ENCODE measurements around the gene GP1BB. TPM values are rescaled to one million over a fixed set of nuclear protein-coding genes. Genes with fewer than 3 reads are reported as not detected.

Gene GP1BB
- polyA plus RNA-seq, 1 of the 3 experiments (the other 2 are of a cell fraction), result 1.5 TPM

GRCh38 chr22:19680911-19681862 is 42.2 kb upstream of the GP1BB start:
- Histone ChIP-seq H3K4me2 (no peak overlapping the region), H3K4me3 (ENCODE audit: low read depth in 2 of 2, low read length in 1 of 2) (no peak overlapping the region), H3K27me3 (ENCODE audit: insufficient read depth) (no peaks in the 10 kb centered on the region), H3K36me3 (replicated peaks in 1 of 2; ENCODE audit: control insufficient read depth in 1 of 2, insufficient read depth in 2 of 2, low read length in 1 of 2) (no peaks in the 10 kb centered on the region), H3K9me2 (no peaks in the 10 kb centered on the region), H3K9ac (no peak overlapping the region), H3K27ac (ENCODE audit: low read depth in 2 of 2, low read length in 1 of 2) (no peak overlapping the region), H4K20me1 (ENCODE audit: insufficient read depth) (no peaks in the 10 kb centered on the region), H2AFZ (ENCODE audit: low read depth) (no peak overlapping the region), H3K9me3 (no peaks in the 10 kb centered on the region), H3K79me2 (ENCODE audit: insufficient read depth) (no peaks in the 10 kb centered on the region), H3F3A (replicated peaks; ENCODE audit: insufficient read depth) (no peaks in the 10 kb centered on the region), H3K4me1 (ENCODE audit: control insufficient read depth in 1 of 2, insufficient read depth in 2 of 2, low read depth in 1 of 2, low read length in 1 of 2) (no peaks in the 10 kb centered on the region)
- CTCF ChIA-PET, result interaction anchor here (1.4 to 3.7 kb wide), 7 partner anchors 8 to 229 kb away, joined by 3 to 31 read pairs (median 6); no protein-coding TSS in a partner anchor
- WGBS (ENCODE audit: low lambda C conversion rate), result 68% methylated on average over 11 of the region's 11 CpGs
- DNase-seq, result no peak
- TF ChIP-seq SMC3 (IDR thresholded peaks at IDR 0.05; ENCODE audit: low read depth, low read length), result no peak
- no peak for TF ChIP-seq RFX5 (IDR thresholded peaks at IDR 0.05; ENCODE audit: low read length)
- TF ChIP-seq FOXM1 (IDR thresholded peaks at IDR 0.05; ENCODE audit: low read depth), result no peak
- no peak for TF ChIP-seq MAX (IDR thresholded peaks at IDR 0.05; ENCODE audit: low read depth)
- TF ChIP-seq CHD2 (IDR thresholded peaks at IDR 0.05; ENCODE audit: low read length, partially characterized antibody), result no peak
- no peak for TF ChIP-seq ELF1 (IDR thresholded peaks at IDR 0.05)
- TF ChIP-seq YY1 (IDR thresholded peaks at IDR 0.05; ENCODE audit: low read depth), result no peak
- no peak for TF ChIP-seq REST (IDR thresholded peaks at IDR 0.05; ENCODE audit: low read depth, low read length)
- POLR2A ChIA-PET, result no interaction called here

GRCh38 chr22:19681863-19682245 is 41.5 kb upstream of the GP1BB start:
- DNase-seq, result no peak
- CTCF ChIA-PET, result interaction anchor here (2.4 kb wide), 1 partner anchor 52 kb away, joined by 6 read pairs; no protein-coding TSS in a partner anchor
- TF ChIP-seq YY1 (IDR thresholded peaks at IDR 0.05; ENCODE audit: low read depth), result no peak
- TF ChIP-seq TAF1 (IDR thresholded peaks at IDR 0.05; ENCODE audit: borderline replicate concordance, low read depth, low read length), result no peak
- TF ChIP-seq EP300 (IDR thresholded peaks at IDR 0.05; ENCODE audit: borderline replicate concordance in 1 of 2, low read depth in 1 of 2, low read length in 1 of 2), result no peak
- TF ChIP-seq JUND (IDR thresholded peaks at IDR 0.05), result no peak
- TF ChIP-seq IRF3 (IDR thresholded peaks at IDR 0.05; ENCODE audit: low read depth, low read length), result no peak
- no peak for TF ChIP-seq MEF2A (IDR thresholded peaks at IDR 0.05; ENCODE audit: borderline replicate concordance, low read depth)
- TF ChIP-seq POLR2AphosphoS5 (IDR thresholded peaks at IDR 0.05; ENCODE audit: low read depth, low read length), result no peak
- no peak for TF ChIP-seq GATA2 (CRISPR knock-in tag; IDR thresholded peaks at IDR 0.05)
- no peak for TF ChIP-seq EZH2phosphoT487 (IDR thresholded peaks at IDR 0.05; ENCODE audit: borderline replicate concordance, low read depth)
- TF ChIP-seq FOSL2 (IDR thresholded peaks at IDR 0.05; ENCODE audit: borderline replicate concordance, low read depth), result no peak
- TF ChIP-seq MAX (IDR thresholded peaks at IDR 0.05; ENCODE audit: low read depth), result no peak
- no peak for TF ChIP-seq SMC3 (IDR thresholded peaks at IDR 0.05; ENCODE audit: low read depth, low read length)
- TF ChIP-seq CHD2 (IDR thresholded peaks at IDR 0.05; ENCODE audit: low read length, partially characterized antibody), result no peak
- TF ChIP-seq PBX3 (IDR thresholded peaks at IDR 0.05), result no peak
- TF ChIP-seq MXI1 (IDR thresholded peaks at IDR 0.05; ENCODE audit: low read depth, low read length), result no peak
- TF ChIP-seq TCF12 (IDR thresholded peaks at IDR 0.05), result no peak

More at GRCh38 chr22:19681863-19682245, 41.5 kb upstream of the GP1BB start:
- no peaks in the 10 kb centered on the region for H3K9me2 ChIP-seq
- H4K20me1 ChIP-seq (ENCODE audit: insufficient read depth), result no peaks in the 10 kb centered on the region
- POLR2A ChIA-PET, result no interaction called here
- H3F3A ChIP-seq (replicated peaks; ENCODE audit: insufficient read depth), result no peaks in the 10 kb centered on the region
- no peaks in the 10 kb centered on the region for H3K27me3 ChIP-seq (ENCODE audit: insufficient read depth)
- H3K4me2 ChIP-seq, result no peak overlapping the region
- no peaks in the 10 kb centered on the region for H3K36me3 ChIP-seq (replicated peaks in 1 of 2; ENCODE audit: control insufficient read depth in 1 of 2, insufficient read depth in 2 of 2, low read length in 1 of 2)
- H3K9ac ChIP-seq, result no peak overlapping the region
- no peak overlapping the region for H3K27ac ChIP-seq (ENCODE audit: low read depth in 2 of 2, low read length in 1 of 2)
- no peaks in the 10 kb centered on the region for H3K9me3 ChIP-seq
- no peaks in the 10 kb centered on the region for H3K79me2 ChIP-seq (ENCODE audit: insufficient read depth)
- no peaks in the 10 kb centered on the region; a peak in 1 of 4 replicates for H3K4me1 ChIP-seq (ENCODE audit: control insufficient read depth in 1 of 2, insufficient read depth in 2 of 2, low read depth in 1 of 2, low read length in 1 of 2)
- H3K4me3 ChIP-seq (ENCODE audit: low read depth in 2 of 2, low read length in 1 of 2), result no peak overlapping the region
- no peak overlapping the region for H2AFZ ChIP-seq (ENCODE audit: low read depth)
- 50% methylated on average over 6 of the region's 6 CpGs for WGBS (ENCODE audit: low lambda C conversion rate)

Measured in SK-N-SH (cell line).